Stimulated activated CD8-positive, alpha-beta memory T cell treated with anti-CD3 and anti-CD28 coated beads, Interleukin-12 subunit alpha, Interleukin-12 subunit beta, amount 100 ng/mL, for 24 hours (primary cell): Measurements from ENCODE around the gene FAM83B.

Experiments
- DNase-seq: peaks from one replicate; pipeline ENCODE4 v3.0.0-alpha.2; 2020; ENCODE audit errors: extremely low read depth

FAM83B gene

GRCh38 chr6:54980511-54981275 is 134.1 kb downstream of the FAM83B start:
- no peak for DNase-seq

- DNase-seq = no peak
These were observed 134.7 kb downstream of the FAM83B start for GRCh38 chr6:54981276-54981609.

DNA sequence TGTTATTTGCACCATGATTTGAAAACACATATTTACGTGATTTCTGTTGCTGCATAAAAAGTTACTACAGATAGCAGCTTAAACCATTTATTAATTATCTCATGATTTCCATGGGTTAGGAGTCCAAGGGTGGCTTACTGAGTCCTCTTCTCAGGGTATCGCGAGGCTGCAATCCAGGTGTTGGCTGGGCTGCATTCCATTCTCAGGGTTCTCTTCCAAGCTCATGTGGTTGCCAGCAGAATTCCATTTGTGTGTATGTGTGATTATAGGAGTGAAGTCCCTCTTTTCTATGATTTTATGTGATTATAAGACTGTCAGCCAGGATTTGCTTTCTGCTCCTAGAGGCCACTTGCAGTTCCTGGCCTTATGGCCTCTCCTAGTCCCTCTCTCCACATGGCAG is 135.1 kb downstream of the FAM83B start:
- no peak for DNase-seq

GRCh38 chr6:54987633-54988290 is 141.2 kb downstream of the FAM83B start:
- DNase-seq = no peak

GRCh38 chr6:54988576-54988975 is 142.0 kb downstream of the FAM83B start:
- no peak for DNase-seq

DNA sequence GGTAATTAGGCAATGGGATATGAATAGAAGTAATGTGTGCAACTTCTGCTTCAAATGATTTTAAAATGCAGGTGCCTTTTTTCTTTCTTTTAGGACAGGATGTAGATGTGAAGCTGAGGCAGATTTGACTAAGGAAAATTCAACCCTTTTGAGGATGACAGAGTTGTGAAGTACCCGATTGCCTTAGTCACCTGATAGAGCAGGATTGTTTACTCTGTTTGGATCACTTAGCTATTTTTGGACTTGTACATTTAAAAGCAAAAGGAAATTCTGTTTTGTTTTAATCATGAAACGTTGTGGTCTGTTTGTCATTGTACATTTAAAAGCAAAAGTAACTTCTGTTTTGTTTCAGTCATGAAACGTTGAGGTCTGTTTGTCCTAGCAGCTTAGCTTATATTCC is 143.4 kb downstream of the FAM83B start:
- no peak for DNase-seq
